WTC11 (cell line): ENCODE data around the gene TSHZ3. TPM values are rescaled to one million over a fixed set of nuclear protein-coding genes. Genes with fewer than 3 reads are reported as not detected.
A peak's percentile ranks its signal among the peaks of the same experiment; 100 is the strongest.

ENCODE experiments used
- ATAC-seq: fragments of 200-7000 bp; cut with Tn5 transposase; 2 replicates; pipeline ENCODE4 v1.10.0; 2021; ENCODE audit warnings: mild to moderate bottlenecking, moderate library complexity
- CTCF ChIA-PET: fragments of 300-600 bp; sonication (Branson Sonifier 250); formaldehyde crosslinking; loops from one replicate; lab custom pipeline; 2021; ENCODE audit warnings: antibody characterized with exemption; lab: Charles Lee
- POLR2A ChIA-PET: fragments of 350-600 bp; sonication (Branson Sonifier 250); formaldehyde crosslinking; loops from one replicate; lab custom pipeline; 2021; ENCODE audit warnings: antibody characterized with exemption; lab: Charles Lee
- DNase-seq: peaks from one replicate; pipeline ENCODE4 v3.0.0; 2021; ENCODE audit warnings: low spot score
- H3K27ac Mint-ChIP-seq: 2 replicates; pipeline ENCODE4 v1.8.0; 2021; ENCODE audit warnings: mixed read lengths
- H3K27me3 Mint-ChIP-seq: 2 replicates; pipeline ENCODE4 v1.8.0; 2021; ENCODE audit warnings: low read depth, mild to moderate bottlenecking, moderate library complexity, mixed read lengths
- H3K36me3 Mint-ChIP-seq: 2 replicates; pipeline ENCODE4 v1.8.0; 2021; ENCODE audit warnings: mixed read lengths
- H3K4me1 Mint-ChIP-seq: 2 replicates; pipeline ENCODE4 v1.8.0; 2022; ENCODE audit warnings: mixed read lengths
- H3K4me3 Mint-ChIP-seq: 2 replicates; pipeline ENCODE4 v1.8.0; 2021; ENCODE audit warnings: mild to moderate bottlenecking, moderate library complexity, mixed read lengths
- H3K9me3 Mint-ChIP-seq: 2 replicates; pipeline ENCODE4 v1.8.0; 2021; ENCODE audit warnings: mixed read lengths
- EMX1 ChIP-seq: fragments of 250-450 bp; sonication (Bioruptor Pico); IDR thresholded peaks from 2 replicates; pipeline ENCODE4 v1.8.0; 2021; ENCODE audit warnings: mild to moderate bottlenecking
- ETV6 ChIP-seq: sonication (generic); formaldehyde crosslinking; IDR thresholded peaks from 2 replicates; pipeline ENCODE4 v1.8.1; 2022; ENCODE audit warnings: mild to moderate bottlenecking, missing genetic modification reagents
- GRHL2 ChIP-seq: fragments of 250-450 bp; sonication (Bioruptor Pico); IDR thresholded peaks from 2 replicates; pipeline ENCODE4 v1.8.0; 2022; ENCODE audit warnings: mild to moderate bottlenecking, moderate library complexity; ENCODE audit not compliant: insufficient replicate concordance, severe bottlenecking
- OVOL2 ChIP-seq: fragments of 250-450 bp; sonication (Bioruptor Pico); IDR thresholded peaks from 2 replicates; pipeline ENCODE4 v1.9.0; 2021; ENCODE audit warnings: mild to moderate bottlenecking, borderline replicate concordance
- PRRX2 ChIP-seq: fragments of 250-450 bp; sonication (Bioruptor Pico); IDR thresholded peaks from 2 replicates; pipeline ENCODE4 v1.8.0; 2021; ENCODE audit warnings: mild to moderate bottlenecking
- SMAD4 ChIP-seq: sonication (generic); formaldehyde crosslinking; IDR thresholded peaks from 2 replicates; pipeline ENCODE4 v1.8.0; 2022; ENCODE audit warnings: mild to moderate bottlenecking, missing genetic modification reagents
- ZNF138 ChIP-seq: sonication (generic); formaldehyde crosslinking; conservative IDR thresholded peaks from 2 replicates; pipeline ENCODE4 v1.8.1; 2022; ENCODE audit warnings: mild to moderate bottlenecking, moderate library complexity, missing genetic modification reagents
- ZNF396 ChIP-seq: fragments of 250-450 bp; sonication (Bioruptor Pico); IDR thresholded peaks from 2 replicates; pipeline ENCODE4 v1.8.0; 2021; ENCODE audit warnings: mild to moderate bottlenecking, moderate library complexity, borderline replicate concordance
- total RNA-seq: library from RNA; stranded (reverse); gene quantifications from 3 replicates; pipeline ENCODE4 v1.2.3, GENCODE V29; 2021
- TF ChIP-seq, protein P1 (sequence below): fragments of 250-450 bp; sonication (Bioruptor Pico); IDR thresholded peaks from 2 replicates; pipeline ENCODE4 v2.1.2; 2022; ENCODE audit warnings: mild to moderate bottlenecking, moderate library complexity
- TF ChIP-seq, protein P2 (sequence below): sonication (generic); formaldehyde crosslinking; IDR thresholded peaks from 2 replicates; pipeline ENCODE4 v1.8.0; 2023; ENCODE audit warnings: missing genetic modification reagents, mild to moderate bottlenecking, borderline replicate concordance
- TF ChIP-seq, protein P3 (sequence below): sonication (generic); formaldehyde crosslinking; conservative IDR thresholded peaks from 2 replicates; pipeline ENCODE4 v1.8.1; 2022; ENCODE audit warnings: mild to moderate bottlenecking, missing genetic modification reagents
- TF ChIP-seq, protein P4 (sequence below): sonication (generic); formaldehyde crosslinking; IDR thresholded peaks from 2 replicates; pipeline ENCODE4 v1.8.0; 2022; ENCODE audit warnings: mild to moderate bottlenecking, missing genetic modification reagents

TSHZ3 gene
- total RNA-seq, 1 experiment from 2014 or later, result 21.4 TPM

DNA sequence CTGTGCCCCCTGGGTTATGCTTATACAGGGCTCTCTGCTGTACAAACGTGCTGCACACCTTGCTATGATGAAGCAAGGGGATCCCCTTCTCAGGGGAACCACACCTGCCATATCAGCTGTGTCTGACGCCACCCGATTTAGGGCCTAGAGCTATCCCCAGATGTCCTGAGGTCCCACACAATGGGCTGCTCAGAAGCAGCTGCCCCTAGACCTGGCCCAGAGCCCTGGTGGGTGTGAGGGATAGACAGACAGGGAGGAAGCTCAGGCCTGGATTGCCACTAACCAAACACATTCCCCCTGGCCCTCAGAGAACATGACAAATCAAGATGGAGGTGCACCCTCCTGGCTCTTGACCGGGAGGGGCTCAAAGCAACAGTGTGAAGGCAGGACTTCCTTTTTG lies 59.3 kb downstream of the TSHZ3 start:
- ChIA-PET CTCF (interaction anchor here (0.8 to 1.3 kb wide), 2 partner anchors 48 to 236 kb away, joined by 4 to 7 read pairs; no protein-coding TSS in a partner anchor), POLR2A (no interaction called here)
- Mint-ChIP-seq H3K9me3 (peaks cover 18% of the 10 kb centered on the region), H3K27me3 (no peaks in the 10 kb centered on the region), H3K27ac (peak overlapping the region; percentile 4; the same call in 1 of the 2 replicates), H3K4me3 (no peak overlapping the region), H3K36me3 (peaks cover 20% of the 10 kb centered on the region)
- ATAC-seq (no peak), DNase-seq (no peak)
- TF ChIP-seq OVOL2 (CRISPR knock-in tag) (no peak), ZNF138 (CRISPR knock-in tag) (no peak), GRHL2 (CRISPR knock-in tag) (no peak), ZNF396 (CRISPR knock-in tag) (no peak), SMAD4 (no peak), PRRX2 (CRISPR knock-in tag) (no peak), ETV6 (no peak), EMX1 (CRISPR knock-in tag) (no peak)
- TF ChIP-seq, protein P1, sequence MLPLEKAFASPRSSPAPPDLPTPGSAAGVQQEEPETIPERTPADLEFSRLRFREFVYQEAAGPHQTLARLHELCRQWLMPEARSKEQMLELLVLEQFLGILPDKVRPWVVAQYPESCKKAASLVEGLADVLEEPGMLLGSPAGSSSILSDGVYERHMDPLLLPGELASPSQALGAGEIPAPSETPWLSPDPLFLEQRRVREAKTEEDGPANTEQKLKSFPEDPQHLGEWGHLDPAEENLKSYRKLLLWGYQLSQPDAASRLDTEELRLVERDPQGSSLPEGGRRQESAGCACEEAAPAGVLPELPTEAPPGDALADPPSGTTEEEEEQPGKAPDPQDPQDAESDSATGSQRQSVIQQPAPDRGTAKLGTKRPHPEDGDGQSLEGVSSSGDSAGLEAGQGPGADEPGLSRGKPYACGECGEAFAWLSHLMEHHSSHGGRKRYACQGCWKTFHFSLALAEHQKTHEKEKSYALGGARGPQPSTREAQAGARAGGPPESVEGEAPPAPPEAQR (CRISPR knock-in tag), result no peak
- TF ChIP-seq, protein P2, sequence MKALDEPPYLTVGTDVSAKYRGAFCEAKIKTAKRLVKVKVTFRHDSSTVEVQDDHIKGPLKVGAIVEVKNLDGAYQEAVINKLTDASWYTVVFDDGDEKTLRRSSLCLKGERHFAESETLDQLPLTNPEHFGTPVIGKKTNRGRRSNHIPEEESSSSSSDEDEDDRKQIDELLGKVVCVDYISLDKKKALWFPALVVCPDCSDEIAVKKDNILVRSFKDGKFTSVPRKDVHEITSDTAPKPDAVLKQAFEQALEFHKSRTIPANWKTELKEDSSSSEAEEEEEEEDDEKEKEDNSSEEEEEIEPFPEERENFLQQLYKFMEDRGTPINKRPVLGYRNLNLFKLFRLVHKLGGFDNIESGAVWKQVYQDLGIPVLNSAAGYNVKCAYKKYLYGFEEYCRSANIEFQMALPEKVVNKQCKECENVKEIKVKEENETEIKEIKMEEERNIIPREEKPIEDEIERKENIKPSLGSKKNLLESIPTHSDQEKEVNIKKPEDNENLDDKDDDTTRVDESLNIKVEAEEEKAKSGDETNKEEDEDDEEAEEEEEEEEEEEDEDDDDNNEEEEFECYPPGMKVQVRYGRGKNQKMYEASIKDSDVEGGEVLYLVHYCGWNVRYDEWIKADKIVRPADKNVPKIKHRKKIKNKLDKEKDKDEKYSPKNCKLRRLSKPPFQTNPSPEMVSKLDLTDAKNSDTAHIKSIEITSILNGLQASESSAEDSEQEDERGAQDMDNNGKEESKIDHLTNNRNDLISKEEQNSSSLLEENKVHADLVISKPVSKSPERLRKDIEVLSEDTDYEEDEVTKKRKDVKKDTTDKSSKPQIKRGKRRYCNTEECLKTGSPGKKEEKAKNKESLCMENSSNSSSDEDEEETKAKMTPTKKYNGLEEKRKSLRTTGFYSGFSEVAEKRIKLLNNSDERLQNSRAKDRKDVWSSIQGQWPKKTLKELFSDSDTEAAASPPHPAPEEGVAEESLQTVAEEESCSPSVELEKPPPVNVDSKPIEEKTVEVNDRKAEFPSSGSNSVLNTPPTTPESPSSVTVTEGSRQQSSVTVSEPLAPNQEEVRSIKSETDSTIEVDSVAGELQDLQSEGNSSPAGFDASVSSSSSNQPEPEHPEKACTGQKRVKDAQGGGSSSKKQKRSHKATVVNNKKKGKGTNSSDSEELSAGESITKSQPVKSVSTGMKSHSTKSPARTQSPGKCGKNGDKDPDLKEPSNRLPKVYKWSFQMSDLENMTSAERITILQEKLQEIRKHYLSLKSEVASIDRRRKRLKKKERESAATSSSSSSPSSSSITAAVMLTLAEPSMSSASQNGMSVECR (CRISPR knock-in tag), result no peak
- TF ChIP-seq, protein P3, sequence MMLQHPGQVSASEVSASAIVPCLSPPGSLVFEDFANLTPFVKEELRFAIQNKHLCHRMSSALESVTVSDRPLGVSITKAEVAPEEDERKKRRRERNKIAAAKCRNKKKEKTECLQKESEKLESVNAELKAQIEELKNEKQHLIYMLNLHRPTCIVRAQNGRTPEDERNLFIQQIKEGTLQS (CRISPR knock-in tag), result no peak
- TF ChIP-seq, all 79 proteins: peak for 0
- peaks cover 11% of the 10 kb centered on the region for H3K4me1 Mint-ChIP-seq

DNA sequence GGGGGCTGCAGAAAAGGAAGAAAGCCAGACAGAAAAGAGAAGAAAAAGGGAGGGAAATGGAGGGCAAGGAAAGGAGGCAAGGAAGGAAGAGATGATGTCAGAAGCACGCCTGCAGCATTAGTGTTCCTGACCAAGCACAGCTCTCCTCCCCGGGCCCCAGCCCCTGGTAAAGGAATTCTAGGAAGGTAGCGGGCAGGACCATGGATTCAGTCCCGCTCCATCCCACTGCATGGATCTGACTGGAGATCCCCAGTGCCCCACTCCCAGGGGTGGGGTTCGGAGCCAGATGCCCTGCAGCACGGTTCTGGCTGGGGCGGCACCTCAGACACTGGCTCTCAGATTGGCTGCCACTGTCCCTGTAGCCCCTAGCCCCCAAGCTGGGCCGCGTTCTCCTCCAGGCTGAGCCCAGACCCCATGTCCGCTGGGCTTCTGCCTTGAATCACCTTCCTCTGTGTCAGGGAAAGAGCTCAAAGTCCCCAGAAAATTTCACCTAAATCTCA lies 59.8 kb downstream of the TSHZ3 start:
- DNase-seq, result no peak
- no peak for ATAC-seq
- Mint-ChIP-seq H3K27me3 (no peaks in the 10 kb centered on the region), H3K9me3 (peaks cover 18% of the 10 kb centered on the region), H3K27ac (no peak overlapping the region), H3K36me3 (peaks cover 20% of the 10 kb centered on the region), H3K4me3 (no peak overlapping the region), H3K4me1 (peaks cover 16% of the 10 kb centered on the region)
- CTCF ChIA-PET, result interaction anchor here (0.8 to 1.3 kb wide), 2 partner anchors 49 to 235 kb away, joined by 4 to 7 read pairs; no protein-coding TSS in a partner anchor
- POLR2A ChIA-PET, result no interaction called here
- TF ChIP-seq, protein P4, sequence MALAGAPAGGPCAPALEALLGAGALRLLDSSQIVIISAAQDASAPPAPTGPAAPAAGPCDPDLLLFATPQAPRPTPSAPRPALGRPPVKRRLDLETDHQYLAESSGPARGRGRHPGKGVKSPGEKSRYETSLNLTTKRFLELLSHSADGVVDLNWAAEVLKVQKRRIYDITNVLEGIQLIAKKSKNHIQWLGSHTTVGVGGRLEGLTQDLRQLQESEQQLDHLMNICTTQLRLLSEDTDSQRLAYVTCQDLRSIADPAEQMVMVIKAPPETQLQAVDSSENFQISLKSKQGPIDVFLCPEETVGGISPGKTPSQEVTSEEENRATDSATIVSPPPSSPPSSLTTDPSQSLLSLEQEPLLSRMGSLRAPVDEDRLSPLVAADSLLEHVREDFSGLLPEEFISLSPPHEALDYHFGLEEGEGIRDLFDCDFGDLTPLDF (CRISPR knock-in tag), result no peak
- no peak for TF ChIP-seq GRHL2 (CRISPR knock-in tag)
- TF ChIP-seq, protein P3 (CRISPR knock-in tag), result no peak

DNA sequence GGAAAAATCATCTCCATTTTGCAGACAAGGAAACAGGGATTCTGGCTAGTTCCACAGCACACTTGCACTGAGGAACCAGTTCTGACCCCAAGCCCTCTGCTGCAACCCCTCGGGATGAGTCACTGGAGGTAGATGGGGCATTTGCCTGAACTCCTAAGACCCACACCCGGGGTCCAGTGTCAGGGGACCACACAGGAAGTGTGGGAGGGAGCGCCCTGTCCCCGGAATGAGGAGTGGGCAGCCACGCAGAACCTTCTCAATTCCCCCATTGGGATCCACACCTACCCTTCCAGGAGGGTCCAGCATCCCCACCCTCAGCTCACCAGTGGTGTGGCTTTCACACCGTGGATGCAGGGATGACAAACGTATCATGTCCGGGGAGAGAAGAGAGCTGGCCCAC lies 62.7 kb downstream of the TSHZ3 start:
- H3K27ac Mint-ChIP-seq, result peak overlapping the region; percentile 5
- H3K9me3 Mint-ChIP-seq, result no peaks in the 10 kb centered on the region
- peaks cover 5% of the 10 kb centered on the region; the same call in 1 of the 2 replicates for H3K36me3 Mint-ChIP-seq
- DNase-seq (no peak), ATAC-seq (no peak)
- TF ChIP-seq ETV6, result no peak
- no peak overlapping the region for H3K4me3 Mint-ChIP-seq
- POLR2A ChIA-PET, result no interaction called here
- CTCF ChIA-PET, result no interaction called here
- no peaks in the 10 kb centered on the region for H3K27me3 Mint-ChIP-seq
- H3K4me1 Mint-ChIP-seq, result peaks cover 46% of the 10 kb centered on the region
